OCI-LY7 (cell line): Measurements from ENCODE around the gene TAOK2. TPM values are rescaled to one million over a fixed set of nuclear protein-coding genes. Genes with fewer than 3 reads are reported as not detected.

Experiments
- BruUV-seq: library from RNA; stranded (reverse); fragments of 400-500 nt; replicated peaks from 2 replicates; lab custom pipeline; 2021; lab: Mats Ljungman, UMichigan
- CTCF ChIA-PET: fragments of 300-600 bp; sonication (Branson Sonifier 250); formaldehyde crosslinking; loops from one replicate; lab custom pipeline; 2022; ENCODE audit warnings: antibody characterized with exemption; ENCODE audit not compliant: unreplicated experiment; lab: Charles Lee
- POLR2A ChIA-PET: fragments of 300-600 bp; sonication (Branson Sonifier 250); formaldehyde crosslinking; loops from one replicate; lab custom pipeline; 2022; ENCODE audit warnings: antibody characterized with exemption; lab: Charles Lee
- DNase-seq: peaks from one replicate; pipeline ENCODE4 v3.0.0-alpha.2; 2015; ENCODE audit warnings: low spot score
- H2AFZ ChIP-seq: fragments of 200-600 bp; sonication (generic), shearing (Covaris generic); 2 replicates; pipeline ENCODE4 v1.6.1; 2014; ENCODE audit warnings: mild to moderate bottlenecking, antibody characterized with exemption, low read length, moderate library complexity
- H3K27ac ChIP-seq: fragments of 200-600 bp; sonication (generic); 2 replicates; pipeline ENCODE4 v1.5.1; 2014; ENCODE audit warnings: mixed run types, low read depth, mild to moderate bottlenecking, moderate library complexity, low read length, inconsistent platforms; ENCODE audit not compliant: poor library complexity, severe bottlenecking
- H3K36me3 ChIP-seq: fragments of 200-600 bp; sonication (generic); 2 replicates; pipeline ENCODE4 v1.6.1; 2014; ENCODE audit warnings: mild to moderate bottlenecking, antibody characterized with exemption, low read length, moderate library complexity, mixed read lengths; ENCODE audit not compliant: insufficient read depth
- H3K4me1 ChIP-seq: fragments of 200-600 bp; sonication (generic); 2 replicates; pipeline ENCODE4 v1.5.1; 2014; ENCODE audit warnings: mild to moderate bottlenecking, low read length; ENCODE audit not compliant: insufficient read depth, poor library complexity, severe bottlenecking
- H3K4me2 ChIP-seq: fragments of 200-600 bp; sonication (generic); 2 replicates; pipeline ENCODE4 v1.6.1; 2014; ENCODE audit warnings: mild to moderate bottlenecking, low read length
- H3K4me3 ChIP-seq: fragments of 200-600 bp; sonication (generic); 2 replicates; pipeline ENCODE4 v1.5.1; 2014; ENCODE audit warnings: mild to moderate bottlenecking, low read depth, low read length; ENCODE audit not compliant: poor library complexity, severe bottlenecking
- H3K79me2 ChIP-seq: fragments of 200-600 bp; sonication (generic); 2 replicates; pipeline ENCODE4 v1.6.1; 2016; ENCODE audit warnings: low read depth, mild to moderate bottlenecking, low read length, moderate library complexity, mixed read lengths; ENCODE audit not compliant: insufficient read depth
- H3K9me2 ChIP-seq: fragments of 200-600 bp; sonication (generic); 2 replicates; pipeline ENCODE4 v1.6.1; 2016; ENCODE audit warnings: mild to moderate bottlenecking, low read length, mixed read lengths; ENCODE audit not compliant: insufficient read depth
- H3K9me3 ChIP-seq: fragments of 200-600 bp; sonication (generic); 2 replicates; pipeline ENCODE4 v1.6.1; 2014; ENCODE audit warnings: mild to moderate bottlenecking, mixed run types, low read length, mixed read lengths
- H4K20me1 ChIP-seq: fragments of 200-600 bp; sonication (generic); 2 replicates; pipeline ENCODE4 v1.6.1; 2014; ENCODE audit warnings: mild to moderate bottlenecking, antibody characterized with exemption, low read length, moderate library complexity, mixed read lengths; ENCODE audit not compliant: insufficient read depth
- EZH2phosphoT487 ChIP-seq: fragments of 200-600 bp; sonication (generic); IDR thresholded peaks from 2 replicates; pipeline ENCODE4 v1.6.1; 2018; ENCODE audit warnings: low read depth, borderline replicate concordance, mild to moderate bottlenecking, mixed run types, antibody characterized with exemption, low read length, moderate library complexity, mixed read lengths
- intact Hi-C: fragments of 100-400 bp; cut with micrococcal nuclease; formaldehyde crosslinking; loops from one replicate; pipeline ENCODE4 v1.10.0; 2022; ENCODE audit not compliant: unreplicated experiment
- total RNA-seq, 2 experiments: library from RNA; depleted of rRNA in 1 of 2; stranded (reverse); fragments of >200 nt in 1 of 2; shearing (Covaris generic) in 1 of 2; gene quantifications; 2 replicates each; pipeline ENCODE4 v1.2.3, GENCODE V29; 2014 to 2022
- TF ChIP-seq, protein P1 (sequence below): fragments of 200-600 bp; sonication (generic); conservative IDR thresholded peaks from 2 replicates; pipeline ENCODE4 v1.5.1; 2014; ENCODE audit warnings: mild to moderate bottlenecking, antibody characterized with exemption, low read length, moderate library complexity, mixed read lengths

The TAOK2 gene
- total RNA-seq, 2 experiments from 2014 or later = 31.7 to 45.0 TPM

DNA sequence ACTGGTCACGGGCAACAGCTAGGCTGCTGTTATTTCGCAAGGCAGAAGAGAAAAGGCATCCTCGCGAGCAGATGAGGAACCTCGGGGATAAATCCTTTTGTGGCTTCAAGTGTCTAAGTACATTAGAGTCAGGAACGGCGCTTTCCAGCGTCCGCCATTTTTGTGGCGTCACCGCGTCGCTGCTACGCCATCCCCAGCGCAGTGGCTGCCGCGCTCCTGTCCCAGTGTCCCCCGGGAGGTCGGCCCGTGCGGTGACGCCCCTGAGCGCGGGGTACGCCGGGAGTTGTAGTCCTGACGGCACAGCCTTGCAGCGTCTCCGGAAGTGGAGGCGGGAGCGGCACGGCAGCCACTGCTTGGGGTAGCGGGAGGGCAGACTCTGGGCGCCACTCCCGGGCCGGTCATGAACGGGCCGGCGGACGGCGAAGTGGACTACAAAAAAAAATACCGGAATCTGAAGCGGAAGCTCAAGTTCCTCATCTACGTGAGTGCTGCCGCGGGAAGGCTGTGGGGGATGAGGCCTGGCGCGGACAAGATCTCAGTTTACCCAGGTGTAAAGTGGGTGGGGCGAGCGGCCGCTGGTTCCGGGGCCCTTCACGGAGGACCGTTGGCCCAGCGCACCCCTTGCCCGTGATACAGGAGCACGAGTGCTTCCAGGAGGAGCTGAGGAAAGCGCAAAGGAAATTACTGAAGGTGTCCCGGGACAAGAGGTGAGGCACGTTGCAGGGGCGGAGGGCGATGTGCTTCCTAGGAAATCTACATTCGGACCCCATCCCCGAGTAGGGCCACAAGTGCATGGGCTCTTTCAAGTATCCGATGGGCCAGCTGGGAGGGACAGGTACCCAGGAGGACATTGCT, 22.5 kb downstream of the TAOK2 start, which contains the start of gene INO80E:
INO80E (plus strand) TSS at position 331 of the 855 bp plus-strand sequence; CDS start at position 401, 70 bp downstream.
- Histone ChIP-seq H3K36me3 (peaks cover 51% of the 10 kb centered on the region), H3K4me1 (peaks cover 27% of the 10 kb centered on the region), H3K4me3 (peak within 1 kb of the TSS; percentile 85), H3K79me2 (peaks cover 12% of the 10 kb centered on the region; the same call in 1 of the 2 replicates), H3K9me2 (no peaks in the 10 kb centered on the region), H2AFZ (peak within 1 kb of the TSS; percentile 75), H3K9me3 (no peaks in the 10 kb centered on the region), H3K4me2 (peak within 1 kb of the TSS; percentile 88), H4K20me1 (no peaks in the 10 kb centered on the region), H3K27ac (peak within 1 kb of the TSS; percentile 90)
- ChIA-PET CTCF (interaction anchor here (0.6 to 1.2 kb wide), 3 partner anchors 12 to 293 kb away, joined by 3 to 4 read pairs (median 4); no protein-coding TSS in a partner anchor), POLR2A (interaction anchor here (0.6 to 2.9 kb wide), 9 partner anchors 20 to 333 kb away, joined by 3 to 11 read pairs (median 4); partner anchors contain the start of genes KCTD13, KIF22, MAZ and SPN)
- DNase-seq = peak; percentile 99
- BruUV-seq = no TSS peak
- intact Hi-C loops = loop anchor here (1.0 to 10.0 kb wide), 5 partner anchors 23 to 379 kb away; partner anchors contain the start of genes CDIPT, KCTD13, MAZ and MYL11
- TF ChIP-seq EZH2phosphoT487 = no peak
- TF ChIP-seq, protein P1, sequence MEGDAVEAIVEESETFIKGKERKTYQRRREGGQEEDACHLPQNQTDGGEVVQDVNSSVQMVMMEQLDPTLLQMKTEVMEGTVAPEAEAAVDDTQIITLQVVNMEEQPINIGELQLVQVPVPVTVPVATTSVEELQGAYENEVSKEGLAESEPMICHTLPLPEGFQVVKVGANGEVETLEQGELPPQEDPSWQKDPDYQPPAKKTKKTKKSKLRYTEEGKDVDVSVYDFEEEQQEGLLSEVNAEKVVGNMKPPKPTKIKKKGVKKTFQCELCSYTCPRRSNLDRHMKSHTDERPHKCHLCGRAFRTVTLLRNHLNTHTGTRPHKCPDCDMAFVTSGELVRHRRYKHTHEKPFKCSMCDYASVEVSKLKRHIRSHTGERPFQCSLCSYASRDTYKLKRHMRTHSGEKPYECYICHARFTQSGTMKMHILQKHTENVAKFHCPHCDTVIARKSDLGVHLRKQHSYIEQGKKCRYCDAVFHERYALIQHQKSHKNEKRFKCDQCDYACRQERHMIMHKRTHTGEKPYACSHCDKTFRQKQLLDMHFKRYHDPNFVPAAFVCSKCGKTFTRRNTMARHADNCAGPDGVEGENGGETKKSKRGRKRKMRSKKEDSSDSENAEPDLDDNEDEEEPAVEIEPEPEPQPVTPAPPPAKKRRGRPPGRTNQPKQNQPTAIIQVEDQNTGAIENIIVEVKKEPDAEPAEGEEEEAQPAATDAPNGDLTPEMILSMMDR = no peak

DNA sequence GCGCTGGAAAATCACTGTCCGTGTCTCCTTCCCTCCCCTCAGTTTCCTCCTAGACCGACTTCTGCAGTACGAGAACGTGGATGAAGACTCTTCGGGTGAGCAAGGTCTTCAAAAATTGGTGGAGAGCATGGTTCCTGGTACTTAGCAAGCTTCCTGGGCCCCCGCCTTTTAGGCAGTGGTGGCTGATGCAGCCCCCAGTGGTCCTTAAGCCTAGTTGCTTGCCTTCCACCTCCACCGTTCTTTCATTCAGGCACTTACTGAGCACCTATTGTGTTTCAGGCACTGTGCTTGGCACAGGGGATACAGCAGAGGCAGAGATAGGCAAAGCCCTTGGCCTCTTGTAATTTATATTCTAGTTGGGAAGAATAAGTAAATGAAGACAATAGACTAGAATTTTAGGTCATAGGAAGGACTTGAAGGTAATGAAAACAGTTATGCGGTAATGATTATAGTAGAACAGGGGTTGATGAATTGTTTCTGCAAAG, 23.1 kb downstream of the TAOK2 start:
- peaks cover 27% of the 10 kb centered on the region for H3K4me1 ChIP-seq
- H3K4me2 ChIP-seq = peak overlapping the region; percentile 82
- H3K9me3 ChIP-seq = no peaks in the 10 kb centered on the region
- intact Hi-C loops = loop anchor here (1.0 to 10.0 kb wide), 5 partner anchors 24 to 378 kb away; partner anchors contain the start of genes CDIPT, KCTD13, MAZ and MYL11
- H3K79me2 ChIP-seq = peaks cover 12% of the 10 kb centered on the region; the same call in 1 of the 2 replicates
- peaks cover 44% of the 10 kb centered on the region for H3K36me3 ChIP-seq
- H3K27ac ChIP-seq = peak overlapping the region; percentile 90
- no peaks in the 10 kb centered on the region for H4K20me1 ChIP-seq
- TSS peak; percentile 47 for BruUV-seq
- H3K4me3 ChIP-seq = peak overlapping the region; percentile 85
- H3K9me2 ChIP-seq = no peaks in the 10 kb centered on the region
- POLR2A ChIA-PET = interaction anchor here (0.7 to 1.9 kb wide), 4 partner anchors 24 to 259 kb away, joined by 3 to 5 read pairs (median 4); partner anchors contain the start of genes KIF22 and TAOK2
- H2AFZ ChIP-seq = peak overlapping the region; percentile 68; the same call in 1 of the 2 replicates
- DNase-seq = peak; percentile 59
- TF ChIP-seq, protein P1 = peak; percentile 36; the same call in 1 of the 2 replicates
- TF ChIP-seq EZH2phosphoT487 = no peak
- CTCF ChIA-PET = interaction anchor here (1.0 to 1.2 kb wide), 2 partner anchors 12 to 36 kb away, joined by 3 to 4 read pairs; no protein-coding TSS in a partner anchor
